GM23338 (cell line): ENCODE data around the gene SLC8B1. TPM values are rescaled to one million over a fixed set of nuclear protein-coding genes. Genes with fewer than 3 reads are reported as not detected.

Source experiments
- ATAC-seq: fragments of 200-7000 bp; cut with Tn5 transposase; 3 replicates; pipeline ENCODE4 v1.9.1; 2020
- DNase-seq: peaks from one replicate; pipeline ENCODE4 v3.0.0-alpha.2; 2015; ENCODE audit warnings: low spot score
- H2AFZ ChIP-seq: fragments of 200-600 bp; sonication (generic); 2 replicates; pipeline ENCODE4 v1.8.0; 2016; ENCODE audit warnings: antibody characterized with exemption, mild to moderate bottlenecking, moderate library complexity
- H3F3A ChIP-seq: fragments of 200-600 bp; sonication (generic); replicated peaks from 2 replicates; pipeline ENCODE4 v1.8.0; 2017; ENCODE audit warnings: antibody characterized with exemption, mixed run types, low read depth
- H3K27ac ChIP-seq: fragments of 200-600 bp; sonication (generic); 2 replicates; pipeline ENCODE4 v1.6.1; 2016; ENCODE audit warnings: low read depth
- H3K27me3 ChIP-seq: fragments of 200-600 bp; sonication (generic); 2 replicates; pipeline ENCODE4 v1.8.0; 2016; ENCODE audit warnings: mild to moderate bottlenecking, mixed run types, moderate library complexity; ENCODE audit not compliant: insufficient read depth
- H3K36me3 ChIP-seq: fragments of 200-600 bp; sonication (generic); 2 replicates; pipeline ENCODE4 v1.8.0; 2016; ENCODE audit warnings: mild to moderate bottlenecking; ENCODE audit not compliant: insufficient read depth
- H3K4me1 ChIP-seq: fragments of 200-600 bp; sonication (generic); 2 replicates; pipeline ENCODE4 v1.8.0; 2016; ENCODE audit warnings: mild to moderate bottlenecking, moderate library complexity; ENCODE audit not compliant: insufficient read depth
- H3K4me2 ChIP-seq: fragments of 200-600 bp; sonication (generic); 2 replicates; pipeline ENCODE4 v1.7.1; 2017; ENCODE audit warnings: mixed run types
- H3K4me3 ChIP-seq: fragments of 200-600 bp; sonication (generic); 2 replicates; pipeline ENCODE4 v1.6.1; 2016; ENCODE audit warnings: mixed run types
- H3K79me2 ChIP-seq: fragments of 200-600 bp; sonication (generic); replicated peaks from 2 replicates; pipeline ENCODE4 v1.8.0; 2017; ENCODE audit warnings: mild to moderate bottlenecking; ENCODE audit not compliant: insufficient read depth
- H3K9me2 ChIP-seq: fragments of 200-600 bp; sonication (generic); 2 replicates; pipeline ENCODE4 v1.8.0; 2017; ENCODE audit not compliant: insufficient read depth
- H4K20me1 ChIP-seq: fragments of 200-600 bp; sonication (generic); replicated peaks from 2 replicates; pipeline ENCODE4 v1.8.0; 2017; ENCODE audit warnings: mild to moderate bottlenecking; ENCODE audit not compliant: insufficient read depth
- H3K27ac Mint-ChIP-seq: 2 replicates; pipeline ENCODE4 v1.8.0; 2020; ENCODE audit warnings: inconsistent platforms, mild to moderate bottlenecking, moderate library complexity, mixed read lengths
- H3K27me3 Mint-ChIP-seq: 3 replicates; pipeline ENCODE4 v1.8.0; 2022; ENCODE audit warnings: low read depth, mild to moderate bottlenecking, moderate library complexity, mixed read lengths, inconsistent platforms; ENCODE audit not compliant: insufficient read depth, poor library complexity
- H3K36me3 Mint-ChIP-seq: 3 replicates; pipeline ENCODE4 v1.8.0; 2021; ENCODE audit warnings: low read depth, mild to moderate bottlenecking, inconsistent platforms, moderate library complexity, mixed read lengths
- H3K4me1 Mint-ChIP-seq: 3 replicates; pipeline ENCODE4 v1.8.0; 2020; ENCODE audit warnings: mild to moderate bottlenecking, inconsistent platforms, mixed read lengths
- H3K4me3 Mint-ChIP-seq: 3 replicates; pipeline ENCODE4 v1.8.0; 2021; ENCODE audit warnings: moderate library complexity, mild to moderate bottlenecking, inconsistent platforms, mixed read lengths
- H3K9me3 Mint-ChIP-seq: 3 replicates; pipeline ENCODE4 v1.8.0; 2020; ENCODE audit warnings: moderate library complexity, mild to moderate bottlenecking, inconsistent platforms, mixed read lengths
- EZH2 ChIP-seq: fragments of 200-600 bp; sonication (generic); IDR thresholded peaks from one replicate; pipeline ENCODE4 v1.8.0; 2017; ENCODE audit warnings: antibody characterized with exemption, mild to moderate bottlenecking, low read depth; ENCODE audit not compliant: unreplicated experiment
- EZH2phosphoT487 ChIP-seq: fragments of 200-600 bp; sonication (generic); IDR thresholded peaks from one replicate; pipeline ENCODE4 v1.8.1; 2018; ENCODE audit warnings: antibody characterized with exemption; ENCODE audit not compliant: unreplicated experiment
- JUNB ChIP-seq: IDR thresholded peaks from one replicate; pipeline ENCODE4 v1.6.1; 2016; ENCODE audit warnings: antibody characterized with exemption; ENCODE audit not compliant: unreplicated experiment
- NANOG ChIP-seq: IDR thresholded peaks from 2 replicates; pipeline ENCODE4 v1.6.1; 2016; ENCODE audit warnings: antibody characterized with exemption, borderline replicate concordance
- POLR2AphosphoS5 ChIP-seq: IDR thresholded peaks from 2 replicates; pipeline ENCODE4 v1.6.1; 2016; ENCODE audit warnings: antibody characterized with exemption, low read depth
- STAT1 ChIP-seq: IDR thresholded peaks from one replicate; pipeline ENCODE4 v1.6.1; 2016; ENCODE audit warnings: antibody characterized with exemption; ENCODE audit not compliant: unreplicated experiment
- ZNF114 ChIP-seq: fragments of 250-450 bp; sonication (Bioruptor Pico); IDR thresholded peaks from 2 replicates; pipeline ENCODE4 v1.5.0; 2020; ENCODE audit warnings: mild to moderate bottlenecking, moderate library complexity
- polyA plus RNA-seq: library from polyadenylated mRNA; unstranded; fragments of >200 nt; fragmentation: Nextera tagmentation; extraction: Ambion mirVana; gene quantifications from 2 replicates; pipeline ENCODE4 v1.2.1, GENCODE V29; 2016
- total RNA-seq: library from RNA; depleted of rRNA; stranded (reverse); fragments of >200 nt; shearing (Covaris generic); gene quantifications from 2 replicates; pipeline ENCODE4 v1.2.3, GENCODE V29; 2014
- TF ChIP-seq, protein P1 (sequence below), 2 experiments: fragments of 200-600 bp in 1 of 2; sonication (generic) in 1 of 2; conservative IDR thresholded peaks; 2 replicates each; pipeline versions ENCODE4 v1.5.1 to v1.6.1; 2016 to 2017; ENCODE audit warnings: antibody characterized with exemption in 2 of 2, low read depth in 2 of 2, mild to moderate bottlenecking in 2 of 2, moderate library complexity in 1 of 2
- TF ChIP-seq, protein P2 (sequence below): IDR thresholded peaks from 2 replicates; pipeline ENCODE4 v1.6.1; 2016; ENCODE audit warnings: antibody characterized with exemption
- TF ChIP-seq, protein P3 (sequence below): IDR thresholded peaks from one replicate; pipeline ENCODE4 v1.6.1; 2018; ENCODE audit warnings: antibody characterized with exemption; ENCODE audit not compliant: unreplicated experiment

The SLC8B1 gene
- total and polyA plus RNA-seq, 2 experiments from 2014 or later, result 6.0 to 8.9 TPM

DNA sequence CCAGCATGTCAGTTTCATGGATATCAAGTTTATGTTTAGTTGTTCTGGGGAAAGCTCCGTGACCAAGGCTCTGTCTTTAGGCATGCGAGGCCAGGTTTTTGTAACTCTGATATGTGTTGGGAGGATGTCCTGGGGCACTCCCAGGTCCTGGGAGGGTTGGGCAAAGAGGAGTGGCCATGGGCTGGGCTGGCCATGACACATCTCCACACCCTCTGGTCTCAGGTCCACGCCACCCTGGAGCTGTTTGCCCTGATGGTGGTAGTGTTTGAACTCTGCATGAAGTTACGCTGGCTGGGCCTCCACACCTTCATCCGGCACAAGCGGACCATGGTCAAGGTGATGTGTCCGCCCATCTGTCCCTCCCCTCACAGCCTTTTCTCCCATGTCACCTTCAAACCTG, 67.3 kb downstream of the SLC8B1 start:
- Mint-ChIP-seq H3K27me3 (peaks cover 10% of the 10 kb centered on the region), H3K4me1 (peaks cover 7% of the 10 kb centered on the region), H3K36me3 (peaks cover 11% of the 10 kb centered on the region), H3K4me3 (no peak overlapping the region), H3K9me3 (no peaks in the 10 kb centered on the region), H3K27ac (no peak overlapping the region)
- H3F3A ChIP-seq, result no peaks in the 10 kb centered on the region
- H2AFZ ChIP-seq, result no peak overlapping the region
- no peak overlapping the region for H3K4me2 ChIP-seq
- no peaks in the 10 kb centered on the region for H3K79me2 ChIP-seq
- TF ChIP-seq EZH2, result no peak
- TF ChIP-seq NANOG, result no peak
- TF ChIP-seq EZH2phosphoT487, result no peak
- TF ChIP-seq STAT1, result no peak
- TF ChIP-seq, protein P1, sequence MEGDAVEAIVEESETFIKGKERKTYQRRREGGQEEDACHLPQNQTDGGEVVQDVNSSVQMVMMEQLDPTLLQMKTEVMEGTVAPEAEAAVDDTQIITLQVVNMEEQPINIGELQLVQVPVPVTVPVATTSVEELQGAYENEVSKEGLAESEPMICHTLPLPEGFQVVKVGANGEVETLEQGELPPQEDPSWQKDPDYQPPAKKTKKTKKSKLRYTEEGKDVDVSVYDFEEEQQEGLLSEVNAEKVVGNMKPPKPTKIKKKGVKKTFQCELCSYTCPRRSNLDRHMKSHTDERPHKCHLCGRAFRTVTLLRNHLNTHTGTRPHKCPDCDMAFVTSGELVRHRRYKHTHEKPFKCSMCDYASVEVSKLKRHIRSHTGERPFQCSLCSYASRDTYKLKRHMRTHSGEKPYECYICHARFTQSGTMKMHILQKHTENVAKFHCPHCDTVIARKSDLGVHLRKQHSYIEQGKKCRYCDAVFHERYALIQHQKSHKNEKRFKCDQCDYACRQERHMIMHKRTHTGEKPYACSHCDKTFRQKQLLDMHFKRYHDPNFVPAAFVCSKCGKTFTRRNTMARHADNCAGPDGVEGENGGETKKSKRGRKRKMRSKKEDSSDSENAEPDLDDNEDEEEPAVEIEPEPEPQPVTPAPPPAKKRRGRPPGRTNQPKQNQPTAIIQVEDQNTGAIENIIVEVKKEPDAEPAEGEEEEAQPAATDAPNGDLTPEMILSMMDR (conservative IDR thresholded peaks at IDR 0.05; ENCODE audit: low read depth in 2 of 2), result no peak
- TF ChIP-seq, protein P2, sequence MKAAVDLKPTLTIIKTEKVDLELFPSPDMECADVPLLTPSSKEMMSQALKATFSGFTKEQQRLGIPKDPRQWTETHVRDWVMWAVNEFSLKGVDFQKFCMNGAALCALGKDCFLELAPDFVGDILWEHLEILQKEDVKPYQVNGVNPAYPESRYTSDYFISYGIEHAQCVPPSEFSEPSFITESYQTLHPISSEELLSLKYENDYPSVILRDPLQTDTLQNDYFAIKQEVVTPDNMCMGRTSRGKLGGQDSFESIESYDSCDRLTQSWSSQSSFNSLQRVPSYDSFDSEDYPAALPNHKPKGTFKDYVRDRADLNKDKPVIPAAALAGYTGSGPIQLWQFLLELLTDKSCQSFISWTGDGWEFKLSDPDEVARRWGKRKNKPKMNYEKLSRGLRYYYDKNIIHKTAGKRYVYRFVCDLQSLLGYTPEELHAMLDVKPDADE, result no peak
- TF ChIP-seq, protein P3, sequence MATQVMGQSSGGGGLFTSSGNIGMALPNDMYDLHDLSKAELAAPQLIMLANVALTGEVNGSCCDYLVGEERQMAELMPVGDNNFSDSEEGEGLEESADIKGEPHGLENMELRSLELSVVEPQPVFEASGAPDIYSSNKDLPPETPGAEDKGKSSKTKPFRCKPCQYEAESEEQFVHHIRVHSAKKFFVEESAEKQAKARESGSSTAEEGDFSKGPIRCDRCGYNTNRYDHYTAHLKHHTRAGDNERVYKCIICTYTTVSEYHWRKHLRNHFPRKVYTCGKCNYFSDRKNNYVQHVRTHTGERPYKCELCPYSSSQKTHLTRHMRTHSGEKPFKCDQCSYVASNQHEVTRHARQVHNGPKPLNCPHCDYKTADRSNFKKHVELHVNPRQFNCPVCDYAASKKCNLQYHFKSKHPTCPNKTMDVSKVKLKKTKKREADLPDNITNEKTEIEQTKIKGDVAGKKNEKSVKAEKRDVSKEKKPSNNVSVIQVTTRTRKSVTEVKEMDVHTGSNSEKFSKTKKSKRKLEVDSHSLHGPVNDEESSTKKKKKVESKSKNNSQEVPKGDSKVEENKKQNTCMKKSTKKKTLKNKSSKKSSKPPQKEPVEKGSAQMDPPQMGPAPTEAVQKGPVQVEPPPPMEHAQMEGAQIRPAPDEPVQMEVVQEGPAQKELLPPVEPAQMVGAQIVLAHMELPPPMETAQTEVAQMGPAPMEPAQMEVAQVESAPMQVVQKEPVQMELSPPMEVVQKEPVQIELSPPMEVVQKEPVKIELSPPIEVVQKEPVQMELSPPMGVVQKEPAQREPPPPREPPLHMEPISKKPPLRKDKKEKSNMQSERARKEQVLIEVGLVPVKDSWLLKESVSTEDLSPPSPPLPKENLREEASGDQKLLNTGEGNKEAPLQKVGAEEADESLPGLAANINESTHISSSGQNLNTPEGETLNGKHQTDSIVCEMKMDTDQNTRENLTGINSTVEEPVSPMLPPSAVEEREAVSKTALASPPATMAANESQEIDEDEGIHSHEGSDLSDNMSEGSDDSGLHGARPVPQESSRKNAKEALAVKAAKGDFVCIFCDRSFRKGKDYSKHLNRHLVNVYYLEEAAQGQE, result no peak
- no peak for TF ChIP-seq ZNF114
- TF ChIP-seq JUNB, result no peak
- TF ChIP-seq POLR2AphosphoS5, result no peak
- ATAC-seq (no peak), DNase-seq (no peak)
- no peaks in the 10 kb centered on the region for H3K4me1 ChIP-seq
- H3K27ac ChIP-seq, result no peak overlapping the region
- H3K36me3 ChIP-seq, result no peaks in the 10 kb centered on the region
- H4K20me1 ChIP-seq, result no peaks in the 10 kb centered on the region
- H3K9me2 ChIP-seq, result no peaks in the 10 kb centered on the region
- no peaks in the 10 kb centered on the region for H3K27me3 ChIP-seq
- no peak overlapping the region for H3K4me3 ChIP-seq
